ENCODE results near the gene ENTPD2. TPM values are rescaled to one million over a fixed set of nuclear protein-coding genes. Genes with fewer than 3 reads are reported as not detected.

The ENTPD2 gene
- under 1 TPM; 0.15 to 0.40 TPM for total RNA-seq

- Mint-ChIP-seq H3K27me3 (peaks cover 27% of the 10 kb centered on the region), H3K27ac (no peak within 1 kb of the TSS), H3K9me3 (no peaks in the 10 kb centered on the region), H3K4me1 (peaks cover 6% of the 10 kb centered on the region), H3K36me3 (ENCODE audit: low read depth) (no peaks in the 10 kb centered on the region), H3K4me3 (no peak within 1 kb of the TSS)
- CTCF ChIA-PET = interaction anchor here (1.9 to 2.1 kb wide), 2 partner anchors 8 to 13 kb away, joined by 10 to 12 read pairs; partner anchors contain the start of gene NPDC1
- DNase-seq = peak; percentile 55
- POLR2A ChIA-PET = interaction anchor here (1.1 to 1.6 kb wide), 2 partner anchors 15 to 23 kb away, joined by 4 to 5 read pairs; partner anchors contain the start of gene UAP1L1
Observed at GRCh38 chr9:137053944-137054931, at the start of gene ENTPD2. Gene ENTPD2 (minus strand): TSS chr9:137054061. CDS start chr9:137053997, 64 bp downstream.

- H3K36me3 Mint-ChIP-seq (ENCODE audit: low read depth) = peaks cover 13% of the 10 kb centered on the region
- no peak for DNase-seq
- ChIA-PET POLR2A (no interaction called here), CTCF (no interaction called here)
- no peak overlapping the region for H3K4me3 Mint-ChIP-seq
- H3K27me3 Mint-ChIP-seq = no peaks in the 10 kb centered on the region
- peaks cover 4% of the 10 kb centered on the region for H3K9me3 Mint-ChIP-seq
- H3K27ac Mint-ChIP-seq = no peak overlapping the region
- H3K4me1 Mint-ChIP-seq = no peaks in the 10 kb centered on the region
Observed at GRCh38 chr9:137103206-137103999, 49.5 kb upstream of the ENTPD2 start.

- CTCF ChIA-PET = no interaction called here
- no peak for DNase-seq
- Mint-ChIP-seq H3K4me1 (peaks cover 17% of the 10 kb centered on the region), H3K36me3 (ENCODE audit: low read depth) (peaks cover 28% of the 10 kb centered on the region), H3K27me3 (no peaks in the 10 kb centered on the region), H3K27ac (no peak overlapping the region), H3K4me3 (no peak overlapping the region), H3K9me3 (peaks cover 4% of the 10 kb centered on the region)
- POLR2A ChIA-PET = interaction anchor here (1.5 kb wide), 1 partner anchor 28 kb away, joined by 4 read pairs; the partner anchor contains the start of gene SAPCD2
Observed at GRCh38 chr9:137099231-137099630, 45.4 kb upstream of the ENTPD2 start.

DNA sequence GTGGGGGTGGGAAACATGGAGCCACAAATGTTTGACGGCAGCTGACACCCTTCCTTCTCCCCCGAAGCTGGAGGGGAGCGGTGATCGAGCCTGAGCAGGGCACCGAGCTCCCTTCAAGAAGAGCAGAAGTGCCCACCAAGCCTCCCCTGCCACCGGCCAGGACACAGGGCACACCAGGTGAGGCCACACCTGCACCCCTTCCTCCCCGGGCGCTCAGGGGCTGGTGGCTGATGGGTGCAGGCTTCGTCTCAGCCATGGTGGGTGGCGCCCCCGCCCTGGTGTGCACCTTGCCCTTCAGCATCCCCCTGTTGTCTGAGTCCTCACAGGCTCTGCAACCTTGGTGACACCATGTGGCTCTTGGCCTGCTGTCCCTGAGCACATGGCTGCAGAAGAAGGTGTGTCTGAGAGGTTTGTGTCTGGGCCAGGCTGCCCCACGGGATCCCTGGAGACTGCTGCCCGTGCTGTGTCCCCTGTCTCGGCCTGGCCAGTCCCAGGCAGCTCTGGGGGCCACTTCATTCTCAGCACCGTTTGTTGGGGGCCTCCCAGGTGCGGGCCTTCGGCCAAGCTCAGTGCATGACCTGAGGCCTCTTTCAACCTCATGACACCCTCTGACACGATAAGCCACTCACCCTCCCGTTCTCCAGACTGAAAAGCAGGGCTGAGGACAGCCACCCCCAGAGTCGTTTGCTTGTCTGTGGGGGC is 44.1 kb upstream of the ENTPD2 start:
- peaks cover 30% of the 10 kb centered on the region for H3K36me3 Mint-ChIP-seq (ENCODE audit: low read depth)
- H3K4me1 Mint-ChIP-seq = peaks cover 19% of the 10 kb centered on the region
- ChIA-PET CTCF (interaction anchor here (3.2 kb wide), 1 partner anchor 12 kb away, joined by 70 read pairs; the partner anchor contains the start of gene MAN1B1), POLR2A (interaction anchor here (1.5 to 2.5 kb wide), 2 partner anchors 15 to 27 kb away, joined by 4 to 28 read pairs; partner anchors contain the start of genes DPP7 and SAPCD2)
- H3K27ac Mint-ChIP-seq = no peak overlapping the region
- no peaks in the 10 kb centered on the region for H3K27me3 Mint-ChIP-seq
- peaks cover 4% of the 10 kb centered on the region for H3K9me3 Mint-ChIP-seq
- DNase-seq = no peak
- no peak overlapping the region for H3K4me3 Mint-ChIP-seq

DNA sequence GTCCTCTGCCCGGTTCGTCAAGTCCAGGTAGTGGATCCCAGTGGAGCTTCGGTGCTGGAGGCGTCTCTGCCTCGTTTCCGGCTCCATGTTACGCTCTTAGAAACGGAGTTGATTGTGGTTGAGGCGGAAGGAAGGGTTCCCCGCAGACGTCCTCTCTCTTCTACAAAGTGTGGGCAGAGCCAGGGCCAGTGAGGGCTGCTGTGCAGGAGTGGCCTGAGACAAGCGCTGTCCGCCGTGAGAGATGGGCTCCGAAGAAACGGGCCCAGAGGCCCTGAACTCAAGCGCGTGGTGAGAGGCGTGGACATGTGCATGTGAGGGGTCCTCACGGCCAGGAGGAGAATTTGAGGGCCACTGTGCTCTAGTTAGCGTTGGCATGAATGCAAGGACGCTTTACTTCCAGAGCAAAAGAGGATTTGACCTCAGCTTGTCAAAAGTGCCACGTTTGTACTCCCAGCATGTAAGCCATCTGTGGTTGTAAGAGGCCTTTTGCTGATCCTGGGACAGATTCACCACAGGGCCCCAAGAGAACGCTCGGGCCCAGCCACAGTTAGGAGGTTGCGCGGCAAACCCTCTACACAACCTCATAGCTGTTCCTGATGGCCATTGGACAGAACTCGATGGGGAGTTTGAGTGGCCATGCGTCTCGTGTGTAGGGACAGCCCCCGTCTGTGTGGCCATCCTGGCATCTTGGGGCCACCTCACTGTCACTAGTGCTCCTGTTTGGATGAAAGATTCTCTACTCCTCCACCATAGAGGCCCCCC is 43.1 kb upstream of the ENTPD2 start:
- Mint-ChIP-seq H3K9me3 (peaks cover 4% of the 10 kb centered on the region), H3K36me3 (ENCODE audit: low read depth) (peaks cover 37% of the 10 kb centered on the region), H3K27ac (peak overlapping the region; percentile 89), H3K4me3 (peak overlapping the region; percentile 62), H3K4me1 (peaks cover 19% of the 10 kb centered on the region), H3K27me3 (no peaks in the 10 kb centered on the region)
- POLR2A ChIA-PET = interaction anchor here (0.5 to 2.5 kb wide), 6 partner anchors 16 to 262 kb away, joined by 3 to 28 read pairs (median 14); partner anchors contain the start of genes DPP7, SAPCD2 and TUBB4B
- CTCF ChIA-PET = interaction anchor here (1.7 to 3.2 kb wide), 7 partner anchors 11 to 140 kb away, joined by 9 to 70 read pairs (median 21); partner anchors contain the start of genes CYSRT1, MAN1B1, NPDC1 and RNF208
- no peak for DNase-seq

GRCh38 chr9:137095664-137096517 is 42.0 kb upstream of the ENTPD2 start:
- peak overlapping the region; percentile 89 for H3K27ac Mint-ChIP-seq
- peak; percentile 91 for DNase-seq
- no peaks in the 10 kb centered on the region for H3K9me3 Mint-ChIP-seq
- H3K36me3 Mint-ChIP-seq (ENCODE audit: low read depth) = peaks cover 40% of the 10 kb centered on the region
- peaks cover 21% of the 10 kb centered on the region for H3K4me1 Mint-ChIP-seq
- CTCF ChIA-PET = interaction anchor here (0.6 to 3.2 kb wide), 32 partner anchors 9 to 369 kb away, joined by 3 to 70 read pairs (median 6); partner anchors contain the start of genes ANAPC2, CYSRT1, MAN1B1 and NPDC1
- no peaks in the 10 kb centered on the region for H3K27me3 Mint-ChIP-seq
- H3K4me3 Mint-ChIP-seq = peak overlapping the region; percentile 62
- POLR2A ChIA-PET = interaction anchor here (0.5 to 2.5 kb wide), 20 partner anchors 10 to 733 kb away, joined by 3 to 32 read pairs (median 4); partner anchors contain the start of genes ANAPC2, DNLZ, DPP7 and MAN1B1

- peaks cover 31% of the 10 kb centered on the region for H3K36me3 Mint-ChIP-seq (ENCODE audit: low read depth)
- no peak overlapping the region for H3K4me3 Mint-ChIP-seq
- peak overlapping the region; percentile 18 for H3K27ac Mint-ChIP-seq
- POLR2A ChIA-PET = interaction anchor here (1.7 kb wide), 1 partner anchor 151 kb away, joined by 5 read pairs; no protein-coding TSS in a partner anchor
- peaks cover 41% of the 10 kb centered on the region for H3K4me1 Mint-ChIP-seq
- CTCF ChIA-PET = interaction anchor here (1.1 to 5.7 kb wide), 2 partner anchors 20 to 60 kb away, joined by 3 to 73 read pairs; partner anchors contain the start of gene SAPCD2
- no peaks in the 10 kb centered on the region for H3K9me3 Mint-ChIP-seq
- no peaks in the 10 kb centered on the region for H3K27me3 Mint-ChIP-seq
- no peak for DNase-seq
Observed at GRCh38 chr9:137089232-137089947, 35.5 kb upstream of the ENTPD2 start.

DNA sequence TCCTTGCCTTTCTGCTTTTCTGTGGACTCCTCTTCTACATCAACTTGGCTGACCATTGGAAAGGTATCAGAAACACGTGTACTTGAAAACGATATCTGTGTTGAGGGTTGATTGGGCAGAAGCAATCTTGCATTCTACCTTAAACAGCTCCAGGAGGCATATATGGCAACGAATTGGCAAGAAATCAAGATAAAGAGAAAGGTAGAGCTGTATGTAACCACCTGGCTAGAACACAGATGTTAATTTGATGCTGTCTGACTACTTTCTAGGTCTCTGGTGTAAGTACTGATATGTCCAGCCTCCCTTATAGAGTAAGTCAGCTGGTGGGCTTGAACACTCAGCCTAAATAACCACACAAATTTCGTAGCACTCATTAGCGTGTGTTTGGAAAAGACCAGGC is 34.3 kb upstream of the ENTPD2 start:
- H3K4me3 Mint-ChIP-seq = peak overlapping the region; percentile 89
- CTCF ChIA-PET = interaction anchor here (0.6 to 5.7 kb wide), 4 partner anchors 8 to 148 kb away, joined by 4 to 73 read pairs (median 38); partner anchors contain the start of genes FUT7 and SAPCD2

DNA sequence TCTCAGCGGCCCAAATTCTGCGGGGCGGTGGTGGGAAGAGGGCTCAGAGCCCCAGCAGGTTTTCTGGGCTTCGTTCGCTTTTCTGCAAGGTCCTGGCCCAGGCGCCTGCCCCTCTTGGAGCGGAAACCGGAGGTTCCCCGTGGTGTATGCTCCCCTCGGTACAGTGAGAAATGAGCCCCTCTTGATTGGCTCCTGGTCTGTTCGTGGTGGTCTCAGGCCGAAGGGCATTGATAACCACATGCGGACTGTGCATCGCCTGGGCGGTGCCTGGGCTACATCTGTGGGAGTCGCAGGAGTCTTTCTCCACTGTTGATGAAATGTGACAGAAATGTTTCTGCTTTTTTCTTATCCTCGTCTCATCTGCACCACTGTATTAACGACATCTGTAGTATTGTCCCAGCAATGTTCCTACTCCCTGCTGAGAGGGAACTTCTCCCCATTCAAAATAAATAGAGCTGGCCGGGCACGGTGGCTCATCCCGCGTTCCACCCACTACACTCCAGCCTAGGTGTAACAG is 33.6 kb upstream of the ENTPD2 start:
- POLR2A ChIA-PET = interaction anchor here (1.2 to 6.5 kb wide), 17 partner anchors 8 to 189 kb away, joined by 3 to 87 read pairs (median 11); partner anchors contain the start of genes ANAPC2, RNF208, RNF224 and SAPCD2
- no peak for DNase-seq
- Mint-ChIP-seq H3K4me3 (peak overlapping the region; percentile 89), H3K9me3 (no peaks in the 10 kb centered on the region), H3K4me1 (peaks cover 46% of the 10 kb centered on the region), H3K36me3 (ENCODE audit: low read depth) (peaks cover 32% of the 10 kb centered on the region), H3K27ac (peak overlapping the region; percentile 90), H3K27me3 (no peaks in the 10 kb centered on the region)
- CTCF ChIA-PET = interaction anchor here (0.6 to 5.7 kb wide), 13 partner anchors 9 to 149 kb away, joined by 3 to 73 read pairs (median 10); partner anchors contain the start of genes FUT7, NPDC1, RNF224 and SAPCD2

More for the DNA sequence above, 34.3 kb upstream of the ENTPD2 start:
- Mint-ChIP-seq H3K27ac (peak overlapping the region; percentile 90), H3K9me3 (no peaks in the 10 kb centered on the region), H3K27me3 (no peaks in the 10 kb centered on the region), H3K36me3 (ENCODE audit: low read depth) (peaks cover 36% of the 10 kb centered on the region), H3K4me1 (peaks cover 46% of the 10 kb centered on the region)
- POLR2A ChIA-PET = interaction anchor here (1.3 to 6.5 kb wide), 5 partner anchors 17 to 152 kb away, joined by 3 to 87 read pairs (median 5); partner anchors contain the start of genes ANAPC2, RNF224, SAPCD2 and SSNA1
- DNase-seq = no peak

Measured in activated CD4-positive, alpha-beta memory T cell treated with anti-CD3 and anti-CD28 coated beads, Interleukin-2, amount 10 ng/mL, durations not matched to agents 7 days and 5 days (primary cell).